MM.1S (cell line): Measurements from ENCODE around the gene TASP1.
"Not testable (repeated sequence)": the region's sequence is repeated elsewhere in the genome, so short reads cannot be mapped to it uniquely, and the experiment has no call there.

Source experiments
- DNase-seq: peaks from one replicate; pipeline ENCODE4 v3.0.0-alpha.2; 2015
- H2AFZ ChIP-seq: fragments of 300-600 bp; sonication (generic); 2 replicates; pipeline ENCODE4 v1.6.0; 2016; ENCODE audit warnings: antibody characterized with exemption, low read length
- H3F3A ChIP-seq: fragments of 300-600 bp; sonication (generic); 2 replicates; pipeline ENCODE4 v1.6.1; 2016; ENCODE audit warnings: mild to moderate bottlenecking, antibody characterized with exemption, low read length, moderate library complexity, mixed read lengths; ENCODE audit not compliant: insufficient read depth
- H3K27ac ChIP-seq: fragments of 300-600 bp; sonication (generic); 2 replicates; pipeline ENCODE4 v1.5.1; 2016; ENCODE audit warnings: mild to moderate bottlenecking, low read length
- H3K27me3 ChIP-seq: fragments of 300-600 bp; sonication (generic); replicated peaks from 2 replicates; pipeline ENCODE4 v1.6.0; 2016; ENCODE audit warnings: low read length; ENCODE audit not compliant: insufficient read depth
- H3K36me3 ChIP-seq: fragments of 300-600 bp; sonication (generic); replicated peaks from 2 replicates; pipeline ENCODE4 v1.6.1; 2016; ENCODE audit warnings: mild to moderate bottlenecking, low read length, mixed read lengths; ENCODE audit not compliant: insufficient read depth
- H3K4me1 ChIP-seq: fragments of 300-600 bp; sonication (generic); 2 replicates; pipeline ENCODE4 v1.6.1; 2016; ENCODE audit warnings: low read length, mixed read lengths
- H3K4me2 ChIP-seq: fragments of 300-600 bp; sonication (generic); 2 replicates; pipeline ENCODE4 v1.6.0; 2016; ENCODE audit warnings: low read depth, low read length
- H3K4me3 ChIP-seq: fragments of 300-600 bp; sonication (generic); 2 replicates; pipeline ENCODE4 v1.5.1; 2016; ENCODE audit warnings: low read length, mixed read lengths
- H3K79me2 ChIP-seq: fragments of 300-600 bp; sonication (generic); 2 replicates; pipeline ENCODE4 v1.6.1; 2016; ENCODE audit warnings: mixed run types, low read length, mixed read lengths
- H3K9ac ChIP-seq: fragments of 300-600 bp; sonication (generic); 2 replicates; pipeline ENCODE4 v1.6.1; 2016; ENCODE audit warnings: low read length, mixed read lengths
- H3K9me2 ChIP-seq: fragments of 300-600 bp; sonication (generic); replicated peaks from 2 replicates; pipeline ENCODE4 v1.6.1; 2016; ENCODE audit warnings: mild to moderate bottlenecking, low read length, mixed read lengths; ENCODE audit not compliant: insufficient read depth
- H3K9me3 ChIP-seq: fragments of 300-600 bp; sonication (generic); replicated peaks from 2 replicates; pipeline ENCODE4 v1.6.1; 2016; ENCODE audit warnings: mild to moderate bottlenecking, low read length, mixed read lengths; ENCODE audit not compliant: insufficient read depth
- H4K20me1 ChIP-seq: fragments of 300-600 bp; sonication (generic); 2 replicates; pipeline ENCODE4 v1.6.1; 2016; ENCODE audit warnings: mild to moderate bottlenecking, low read length, moderate library complexity, mixed read lengths; ENCODE audit not compliant: insufficient read depth
- EZH2 ChIP-seq: fragments of 300-600 bp; sonication (generic); optimal IDR thresholded peaks from 2 replicates; pipeline ENCODE3; 2017; ENCODE audit warnings: low read depth, mild to moderate bottlenecking, antibody characterized with exemption, low read length, mixed read lengths
- EZH2phosphoT487 ChIP-seq: fragments of 300-600 bp; sonication (generic); IDR thresholded peaks from 2 replicates; pipeline ENCODE4 v1.6.1; 2018; ENCODE audit warnings: antibody characterized with exemption, low read length
- TF ChIP-seq, protein P1 (sequence below): fragments of 300-600 bp; sonication (generic); IDR thresholded peaks from 2 replicates; pipeline ENCODE4 v1.5.1; 2016; ENCODE audit warnings: antibody characterized with exemption, low read length, mixed read lengths

TASP1 gene

DNA sequence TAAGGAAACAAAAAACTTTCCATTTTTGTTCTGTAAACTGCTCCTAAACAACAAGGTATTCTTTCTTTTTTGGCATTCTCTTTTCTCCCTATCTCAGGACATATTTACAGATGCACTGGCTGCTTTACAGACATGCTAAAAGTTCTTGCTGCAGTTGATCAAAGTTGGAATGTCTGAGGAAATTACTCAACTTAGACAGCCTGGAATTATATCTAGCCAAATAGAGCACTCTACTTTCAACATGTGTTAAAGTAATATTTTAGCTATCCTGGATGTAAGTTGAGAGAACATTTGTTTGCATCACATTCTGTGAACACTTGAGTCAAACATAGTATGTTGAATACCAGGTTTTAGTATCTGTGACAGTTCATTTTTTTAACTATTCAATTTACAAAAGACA lies 24.8 kb downstream of the TASP1 start:
- H3K4me3 ChIP-seq: no peak overlapping the region
- no peaks in the 10 kb centered on the region for H3K9me3 ChIP-seq
- no peaks in the 10 kb centered on the region for H3K79me2 ChIP-seq
- no peaks in the 10 kb centered on the region for H4K20me1 ChIP-seq
- H3K27me3 ChIP-seq: no peaks in the 10 kb centered on the region
- no peak for DNase-seq
- H3K9me2 ChIP-seq: no peaks in the 10 kb centered on the region
- no peak overlapping the region for H2AFZ ChIP-seq
- H3K27ac ChIP-seq: no peak overlapping the region
- H3K4me2 ChIP-seq: no peak overlapping the region
- no peaks in the 10 kb centered on the region for H3K4me1 ChIP-seq
- TF ChIP-seq EZH2 (no peak), EZH2phosphoT487 (no peak)
- TF ChIP-seq, protein P1, sequence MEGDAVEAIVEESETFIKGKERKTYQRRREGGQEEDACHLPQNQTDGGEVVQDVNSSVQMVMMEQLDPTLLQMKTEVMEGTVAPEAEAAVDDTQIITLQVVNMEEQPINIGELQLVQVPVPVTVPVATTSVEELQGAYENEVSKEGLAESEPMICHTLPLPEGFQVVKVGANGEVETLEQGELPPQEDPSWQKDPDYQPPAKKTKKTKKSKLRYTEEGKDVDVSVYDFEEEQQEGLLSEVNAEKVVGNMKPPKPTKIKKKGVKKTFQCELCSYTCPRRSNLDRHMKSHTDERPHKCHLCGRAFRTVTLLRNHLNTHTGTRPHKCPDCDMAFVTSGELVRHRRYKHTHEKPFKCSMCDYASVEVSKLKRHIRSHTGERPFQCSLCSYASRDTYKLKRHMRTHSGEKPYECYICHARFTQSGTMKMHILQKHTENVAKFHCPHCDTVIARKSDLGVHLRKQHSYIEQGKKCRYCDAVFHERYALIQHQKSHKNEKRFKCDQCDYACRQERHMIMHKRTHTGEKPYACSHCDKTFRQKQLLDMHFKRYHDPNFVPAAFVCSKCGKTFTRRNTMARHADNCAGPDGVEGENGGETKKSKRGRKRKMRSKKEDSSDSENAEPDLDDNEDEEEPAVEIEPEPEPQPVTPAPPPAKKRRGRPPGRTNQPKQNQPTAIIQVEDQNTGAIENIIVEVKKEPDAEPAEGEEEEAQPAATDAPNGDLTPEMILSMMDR: no peak
- no peaks in the 10 kb centered on the region for H3K36me3 ChIP-seq
- H3F3A ChIP-seq: no peaks in the 10 kb centered on the region
- no peak overlapping the region for H3K9ac ChIP-seq

DNA sequence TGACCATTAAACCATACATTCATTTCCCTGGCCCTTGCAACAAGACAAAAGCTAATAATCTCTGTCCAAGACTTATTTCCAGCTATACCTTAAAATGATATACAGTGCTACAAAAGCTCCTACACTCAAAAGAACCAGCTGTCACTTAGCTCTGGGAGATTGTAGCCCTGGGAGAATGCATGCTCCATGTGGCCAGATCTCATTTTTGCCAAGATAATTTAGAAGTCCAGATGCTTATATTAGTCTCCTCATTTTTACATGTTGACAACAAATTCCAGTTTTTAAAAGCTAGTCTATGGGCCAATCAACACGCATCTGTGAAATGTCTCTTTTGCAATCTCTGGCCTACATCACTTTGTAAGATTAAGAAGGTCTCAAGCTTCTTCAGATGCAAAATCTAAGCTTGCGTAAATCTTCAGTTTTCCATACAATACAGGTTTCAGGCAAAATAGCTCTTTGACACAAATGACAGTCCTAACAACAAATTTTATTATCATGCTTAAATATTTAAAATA lies 27.1 kb downstream of the TASP1 start:
- TF ChIP-seq EZH2phosphoT487 (no peak), EZH2 (no peak)
- H3K9me2 ChIP-seq: no peaks in the 10 kb centered on the region
- H3K4me2 ChIP-seq: no peak overlapping the region
- H3K79me2 ChIP-seq: no peaks in the 10 kb centered on the region
- no peaks in the 10 kb centered on the region for H3K36me3 ChIP-seq
- no peaks in the 10 kb centered on the region for H4K20me1 ChIP-seq
- no peak overlapping the region for H3K4me3 ChIP-seq
- DNase-seq: no peak
- H3K27ac ChIP-seq: no peak overlapping the region
- H3K27me3 ChIP-seq: no peaks in the 10 kb centered on the region
- no peaks in the 10 kb centered on the region for H3K4me1 ChIP-seq
- no peaks in the 10 kb centered on the region for H3F3A ChIP-seq
- no peak overlapping the region for H3K9ac ChIP-seq
- H3K9me3 ChIP-seq: no peaks in the 10 kb centered on the region
- no peak overlapping the region for H2AFZ ChIP-seq

GRCh38 chr20:13610184-13610583 lies 28.5 kb downstream of the TASP1 start:
- no peak overlapping the region for H3K9ac ChIP-seq
- H3K36me3 ChIP-seq: no peaks in the 10 kb centered on the region
- H3K4me2 ChIP-seq: no peak overlapping the region
- H3K4me1 ChIP-seq: no peaks in the 10 kb centered on the region
- H3K9me2 ChIP-seq: no peaks in the 10 kb centered on the region
- H4K20me1 ChIP-seq: no peaks in the 10 kb centered on the region
- H3F3A ChIP-seq: no peaks in the 10 kb centered on the region
- H3K4me3 ChIP-seq: no peak overlapping the region
- no peaks in the 10 kb centered on the region for H3K27me3 ChIP-seq
- TF ChIP-seq, protein P1: no peak
- TF ChIP-seq EZH2: no peak
- TF ChIP-seq EZH2phosphoT487: no peak
- H3K9me3 ChIP-seq: no peaks in the 10 kb centered on the region
- H2AFZ ChIP-seq: no peak overlapping the region
- no peak overlapping the region for H3K27ac ChIP-seq
- no peaks in the 10 kb centered on the region for H3K79me2 ChIP-seq
- DNase-seq: no peak

- DNase-seq: no peak
- H4K20me1 ChIP-seq: no peaks in the 10 kb centered on the region
- TF ChIP-seq EZH2: no peak
- TF ChIP-seq, protein P1: no peak
- no peak for TF ChIP-seq EZH2phosphoT487
- H3K4me3 ChIP-seq: no peak overlapping the region
- no peak overlapping the region for H3K4me2 ChIP-seq
- no peak overlapping the region for H3K27ac ChIP-seq
- H3F3A ChIP-seq: no peaks in the 10 kb centered on the region
- no peaks in the 10 kb centered on the region for H3K79me2 ChIP-seq
- H3K9ac ChIP-seq: no peak overlapping the region
- no peaks in the 10 kb centered on the region for H3K4me1 ChIP-seq
- no peaks in the 10 kb centered on the region for H3K9me2 ChIP-seq
- H2AFZ ChIP-seq: no peak overlapping the region
- H3K27me3 ChIP-seq: no peaks in the 10 kb centered on the region
- H3K9me3 ChIP-seq: no peaks in the 10 kb centered on the region
- H3K36me3 ChIP-seq: no peaks in the 10 kb centered on the region
Observed at GRCh38 chr20:13608066-13608465, 30.7 kb downstream of the TASP1 start.

DNA sequence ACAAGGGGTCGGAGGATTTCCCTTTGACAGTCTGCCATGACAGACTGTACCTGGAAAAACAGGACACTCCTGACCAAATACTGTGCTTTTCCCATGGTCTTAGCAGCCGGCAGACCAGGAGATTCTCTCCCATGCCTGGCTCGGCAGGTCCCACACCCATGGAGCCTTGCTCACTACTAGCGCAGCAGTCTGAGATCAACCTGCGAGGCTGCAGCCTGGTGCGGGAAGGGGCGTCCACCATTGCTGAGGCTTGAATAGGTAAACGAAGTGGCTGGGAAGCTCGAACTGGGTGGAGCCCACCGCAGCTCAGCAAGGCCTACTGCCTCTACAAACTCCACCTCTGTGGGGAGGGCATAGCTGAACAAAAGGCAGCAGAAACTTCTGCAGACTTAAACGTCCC lies 45.3 kb downstream of the TASP1 start:
- DNase-seq, H3K4me1 ChIP-seq, H3K36me3 ChIP-seq, H3K4me3 ChIP-seq, H2AFZ ChIP-seq, H3K79me2 ChIP-seq, H3K27ac ChIP-seq, H3K4me2 ChIP-seq, H3K9me3 ChIP-seq, H3K9ac ChIP-seq, H4K20me1 ChIP-seq, H3F3A ChIP-seq, H3K27me3 ChIP-seq, H3K9me2 ChIP-seq: not testable (repeated sequence)
